IMR-90 (cell line): ENCODE measurements around the gene GLIS1. TPM values are rescaled to one million over a fixed set of nuclear protein-coding genes. Genes with fewer than 3 reads are reported as not detected.
A peak's percentile ranks its signal among the peaks of the same experiment; 100 is the strongest.

ENCODE experiments used
- ATAC-seq: fragments of 200-7000 bp; cut with Tn5 transposase; 2 replicates; pipeline ENCODE4 v1.9.1; 2020; ENCODE audit warnings: low read depth, mild to moderate bottlenecking, moderate library complexity
- BruUV-seq: library from RNA; stranded (reverse); fragments of 400-500 nt; replicated peaks from 2 replicates; lab custom pipeline; 2021; lab: Mats Ljungman, UMichigan
- CTCF ChIA-PET: fragments of 300-600 bp; formaldehyde crosslinking; extraction: SDS; loops from one replicate; lab custom pipeline; 2021; ENCODE audit warnings: antibody characterized with exemption; lab: Yijun Ruan, JAX
- POLR2A ChIA-PET: fragments of 300-600 bp; sonication (Branson Sonifier 250); formaldehyde crosslinking; loops from one replicate; lab custom pipeline; 2022; ENCODE audit warnings: antibody characterized with exemption; ENCODE audit not compliant: unreplicated experiment; lab: Charles Lee
- DNase-seq: peaks from one replicate; pipeline ENCODE4 v3.0.0; 2013
- H2AFZ ChIP-seq: replicated peaks from 2 replicates; pipeline ENCODE3; 2013; ENCODE audit warnings: low read length, mild to moderate bottlenecking; ENCODE audit not compliant: poor library complexity
- H2AK5ac ChIP-seq: 2 replicates; pipeline ENCODE4 v1.6.1; 2013; ENCODE audit warnings: low read depth, low read length, inconsistent platforms
- H2AK9ac ChIP-seq: replicated peaks from 2 replicates; pipeline ENCODE3; 2013; ENCODE audit warnings: mild to moderate bottlenecking, low read depth, low read length, moderate library complexity; ENCODE audit not compliant: poor library complexity
- H2BK120ac ChIP-seq: 2 replicates; pipeline ENCODE4 v1.6.1; 2013; ENCODE audit warnings: low read depth, low read length, inconsistent platforms
- H2BK15ac ChIP-seq: 3 replicates; pipeline ENCODE4 v1.6.1; 2013; ENCODE audit warnings: low read depth, low read length, inconsistent platforms
- H2BK20ac ChIP-seq: 2 replicates; pipeline ENCODE4 v1.6.1; 2013; ENCODE audit warnings: low read depth, mild to moderate bottlenecking, inconsistent platforms, low read length, moderate library complexity
- H2BK5ac ChIP-seq: 2 replicates; pipeline ENCODE4 v1.6.1; 2013; ENCODE audit warnings: mild to moderate bottlenecking, low read depth, low read length, inconsistent platforms; ENCODE audit not compliant: poor library complexity, severe bottlenecking
- H3K14ac ChIP-seq: replicated peaks from 2 replicates; pipeline ENCODE4 v1.6.1; 2013; ENCODE audit warnings: low read depth, low read length, inconsistent platforms
- H3K18ac ChIP-seq: 2 replicates; pipeline ENCODE4 v1.6.1; 2013; ENCODE audit warnings: low read depth, low read length, control low read depth
- H3K23ac ChIP-seq: 2 replicates; pipeline ENCODE4 v1.6.1; 2013; ENCODE audit warnings: low read depth, low read length, inconsistent platforms
- H3K27ac ChIP-seq: 2 replicates; pipeline ENCODE4 v1.5.1; 2013; ENCODE audit warnings: mild to moderate bottlenecking, control low read depth, low read length; ENCODE audit not compliant: insufficient read depth
- H3K27me3 ChIP-seq: 2 replicates; pipeline ENCODE4 v1.6.1; 2013; ENCODE audit warnings: low read length; ENCODE audit not compliant: control insufficient read depth, insufficient read depth
- H3K36me3 ChIP-seq: 2 replicates; pipeline ENCODE4 v1.6.1; 2013; ENCODE audit warnings: low read length, mixed read lengths; ENCODE audit not compliant: control insufficient read depth, insufficient read depth
- H3K4ac ChIP-seq: 2 replicates; pipeline ENCODE4 v1.6.1; 2013; ENCODE audit warnings: low read depth, low read length, inconsistent platforms
- H3K4me1 ChIP-seq: 2 replicates; pipeline ENCODE4 v1.6.1; 2013; ENCODE audit warnings: low read length, mixed read lengths; ENCODE audit not compliant: control insufficient read depth, insufficient read depth
- H3K4me2 ChIP-seq: 2 replicates; pipeline ENCODE4 v1.6.1; 2013; ENCODE audit warnings: low read depth, mild to moderate bottlenecking, control low read depth, low read length, moderate library complexity
- H3K4me3 ChIP-seq: 2 replicates; pipeline ENCODE4 v1.5.1; 2013; ENCODE audit warnings: low read depth, mild to moderate bottlenecking, control low read depth, low read length, moderate library complexity; ENCODE audit not compliant: insufficient read depth
- H3K56ac ChIP-seq: 2 replicates; pipeline ENCODE4 v1.6.1; 2013; ENCODE audit warnings: low read length, inconsistent platforms; ENCODE audit not compliant: insufficient read depth; ENCODE audit errors: extremely low read depth
- H3K79me1 ChIP-seq, 2 experiments: 2 replicates each; pipeline ENCODE4 v1.6.1; 2013; ENCODE audit warnings: low read length in 2 of 2, inconsistent platforms in 1 of 2, low read depth in 1 of 2
- H3K9ac ChIP-seq: 2 replicates; pipeline ENCODE4 v1.6.1; 2013; ENCODE audit warnings: low read depth, low read length, control low read depth
- H3K9me1 ChIP-seq: 2 replicates; pipeline ENCODE4 v1.6.1; 2013; ENCODE audit warnings: low read length, inconsistent platforms; ENCODE audit not compliant: insufficient read depth
- H3K9me3 ChIP-seq: 2 replicates; pipeline ENCODE4 v1.6.1; 2013; ENCODE audit warnings: low read length; ENCODE audit not compliant: control insufficient read depth, insufficient read depth
- H4K20me1 ChIP-seq: 2 replicates; pipeline ENCODE4 v1.6.1; 2013; ENCODE audit warnings: low read length, inconsistent platforms; ENCODE audit not compliant: insufficient read depth
- H4K5ac ChIP-seq: 2 replicates; pipeline ENCODE4 v1.6.1; 2013; ENCODE audit warnings: mild to moderate bottlenecking, low read depth, low read length, control low read depth
- H4K8ac ChIP-seq, 2 experiments: 2 replicates each; pipeline ENCODE4 v1.6.1; 2013; ENCODE audit warnings: low read depth in 2 of 2, low read length in 2 of 2, control low read depth in 1 of 2, inconsistent platforms in 1 of 2
- H4K91ac ChIP-seq: 2 replicates; pipeline ENCODE4 v1.6.1; 2013; ENCODE audit warnings: low read depth, low read length, inconsistent platforms; ENCODE audit not compliant: insufficient read depth
- BHLHE40 ChIP-seq: fragments of 150-350 bp; IDR thresholded peaks from 2 replicates; pipeline ENCODE4 v1.6.1; 2016; ENCODE audit warnings: mild to moderate bottlenecking, low read depth, low read length
- CEBPB ChIP-seq: IDR thresholded peaks from 2 replicates; pipeline ENCODE4 v1.6.1; 2012; ENCODE audit warnings: low read depth, low read length, improper control_type of control experiment
- CHD1 ChIP-seq: IDR thresholded peaks from 2 replicates; pipeline ENCODE4 v1.6.1; 2012; ENCODE audit warnings: low read depth, low read length, improper control_type of control experiment
- ELK1 ChIP-seq: fragments of 150-350 bp; IDR thresholded peaks from 2 replicates; pipeline ENCODE4 v1.6.1; 2016; ENCODE audit warnings: low read depth, mild to moderate bottlenecking, low read length, moderate library complexity, borderline replicate concordance
- MAFK ChIP-seq: IDR thresholded peaks from 2 replicates; pipeline ENCODE4 v1.6.1; 2012; ENCODE audit warnings: low read depth, low read length, improper control_type of control experiment
- MAZ ChIP-seq: IDR thresholded peaks from 2 replicates; pipeline ENCODE4 v1.6.1; 2012; ENCODE audit warnings: low read depth, mild to moderate bottlenecking, low read length, improper control_type of control experiment, moderate library complexity, borderline replicate concordance
- MXI1 ChIP-seq: IDR thresholded peaks from 2 replicates; pipeline ENCODE4 v1.6.1; 2012; ENCODE audit warnings: low read depth, mild to moderate bottlenecking, low read length, moderate library complexity, borderline replicate concordance
- NFE2L2 ChIP-seq: fragments of 150-350 bp; IDR thresholded peaks from 2 replicates; pipeline ENCODE4 v1.6.1; 2016; ENCODE audit warnings: low read depth, mild to moderate bottlenecking, low read length
- POLR2A ChIP-seq: IDR thresholded peaks from 2 replicates; pipeline ENCODE4 v1.6.1; 2012; ENCODE audit warnings: mild to moderate bottlenecking, low read depth, low read length
- RCOR1 ChIP-seq: IDR thresholded peaks from 2 replicates; pipeline ENCODE4 v1.6.1; 2012; ENCODE audit warnings: mild to moderate bottlenecking, low read length, improper control_type of control experiment; ENCODE audit not compliant: insufficient replicate concordance
- RFX5 ChIP-seq: IDR thresholded peaks from 2 replicates; pipeline ENCODE4 v1.8.0; 2012; ENCODE audit warnings: low read depth, mild to moderate bottlenecking, low read length, moderate library complexity
- SMC3 ChIP-seq: fragments of 150-350 bp; IDR thresholded peaks from 2 replicates; pipeline ENCODE4 v1.6.1; 2016; ENCODE audit warnings: low read depth, mild to moderate bottlenecking, antibody characterized with exemption, low read length, moderate library complexity
- WGBS, 2 experiments: methylation state at CpG; one replicate each; pipeline versions ENCODE4 v1.1.5 to v1.1.7; 2013; ENCODE audit warnings: missing lambda C conversion rate in 2 of 2; ENCODE audit not compliant: insufficient read length in 1 of 2; ENCODE audit errors: extremely low coverage in 2 of 2; 5-methylcytosine and 5-hydroxymethylcytosine counted together
- dilution Hi-C: fragments of 300-500 bp; cut with HindIII; formaldehyde crosslinking; loops from one replicate; pipeline ENCODE4 v1.14.3; 2018; ENCODE audit warnings: low sequenced_read_pairs; ENCODE audit not compliant: unreplicated experiment
- in situ Hi-C: fragments of 300-500 bp; cut with MboI; formaldehyde crosslinking; loops from 3 replicates; pipeline ENCODE4 v1.14.3; 2019; ENCODE audit warnings: low sequenced_read_pairs, inconsistent platforms, mixed read lengths
- intact Hi-C: fragments of 100-400 bp; cut with micrococcal nuclease; formaldehyde crosslinking; loops from 2 replicates; pipeline ENCODE4 v1.10.0; 2022
- polyA plus RNA-seq, 3 experiments: library from polyadenylated mRNA; depleted of rRNA; stranded (reverse); fragments of >200 nt; gene quantifications; 2 replicates each; pipeline ENCODE4 v1.2.3, GENCODE V29; 2012; ENCODE audit warnings: low replicate concordance in 1 of 3
- total RNA-seq: library from RNA; depleted of rRNA; stranded (reverse); fragments of >200 nt; gene quantifications from 2 replicates; pipeline ENCODE4 v1.2.3, GENCODE V29; 2012
- TF ChIP-seq, protein P1 (sequence below): conservative IDR thresholded peaks from 2 replicates; pipeline ENCODE4 v1.5.1; 2012; ENCODE audit warnings: mild to moderate bottlenecking, low read depth, low read length, improper control_type of control experiment
- TF ChIP-seq, protein P2 (sequence below): fragments of 150-350 bp; IDR thresholded peaks from 2 replicates; pipeline ENCODE4 v1.6.1; 2017; ENCODE audit warnings: mild to moderate bottlenecking, antibody characterized with exemption, low read length, low read depth

GLIS1 gene
- total and polyA plus RNA-seq, 2 of the 4 experiments (the other 2 are of a cell fraction) = 0.18 to 2.3 TPM

- Histone ChIP-seq H3K9me1 (no peaks in the 10 kb centered on the region), H2AK5ac (peak overlapping the region; percentile 35; the same call in 1 of the 2 replicates), H3K36me3 (no peaks in the 10 kb centered on the region), H2BK120ac (no peak overlapping the region), H3K4me3 (no peak overlapping the region), H2AFZ (no peak overlapping the region), H3K23ac (no peak overlapping the region), H3K14ac (no peak overlapping the region), H3K9ac (no peak overlapping the region), H3K56ac (no peak overlapping the region), H2BK5ac (no peak overlapping the region), H2AK9ac (no peak overlapping the region), H3K18ac (no peak overlapping the region), H3K9me3 (no peaks in the 10 kb centered on the region), H3K27ac (no peak overlapping the region), H3K4me1 (no peaks in the 10 kb centered on the region), H2BK15ac (no peak overlapping the region), H3K4me2 (no peak overlapping the region), H2BK20ac (no peak overlapping the region), H4K20me1 (peaks cover 3% of the 10 kb centered on the region; the same call in 1 of the 2 replicates), H3K79me1 (no peaks in the 10 kb centered on the region), H3K4ac (no peak overlapping the region), H4K5ac (no peak overlapping the region), H3K27me3 (peaks cover 3% of the 10 kb centered on the region; the same call in 1 of the 2 replicates), H4K91ac (no peak overlapping the region), H4K8ac (no peak overlapping the region)
- dilution Hi-C loops = no loop called here
- WGBS, 2 experiments = no CpG with 5 or more reads among the region's 6 CpGs
- peak; percentile 91 for ATAC-seq
- no TSS peak for BruUV-seq
- intact Hi-C loops = loop anchor here (1.0 to 5.0 kb wide), 2 partner anchors 192 to 269 kb away; no protein-coding TSS in a partner anchor
- peak; percentile 77 for DNase-seq
- ChIA-PET POLR2A (no interaction called here), CTCF (interaction anchor here (0.6 to 1.9 kb wide), 4 partner anchors 19 to 1474 kb away, joined by 3 to 12 read pairs (median 4); no protein-coding TSS in a partner anchor)
- in situ Hi-C loops = loop anchor here (5.0 kb wide), 1 partner anchor 267 kb away; no protein-coding TSS in a partner anchor
- no peak for TF ChIP-seq POLR2A
- TF ChIP-seq ELK1 = no peak
- TF ChIP-seq SMC3 = peak; percentile 95
- no peak for TF ChIP-seq MAZ
- no peak for TF ChIP-seq BHLHE40
- TF ChIP-seq RCOR1 = no peak
- TF ChIP-seq, protein P1, sequence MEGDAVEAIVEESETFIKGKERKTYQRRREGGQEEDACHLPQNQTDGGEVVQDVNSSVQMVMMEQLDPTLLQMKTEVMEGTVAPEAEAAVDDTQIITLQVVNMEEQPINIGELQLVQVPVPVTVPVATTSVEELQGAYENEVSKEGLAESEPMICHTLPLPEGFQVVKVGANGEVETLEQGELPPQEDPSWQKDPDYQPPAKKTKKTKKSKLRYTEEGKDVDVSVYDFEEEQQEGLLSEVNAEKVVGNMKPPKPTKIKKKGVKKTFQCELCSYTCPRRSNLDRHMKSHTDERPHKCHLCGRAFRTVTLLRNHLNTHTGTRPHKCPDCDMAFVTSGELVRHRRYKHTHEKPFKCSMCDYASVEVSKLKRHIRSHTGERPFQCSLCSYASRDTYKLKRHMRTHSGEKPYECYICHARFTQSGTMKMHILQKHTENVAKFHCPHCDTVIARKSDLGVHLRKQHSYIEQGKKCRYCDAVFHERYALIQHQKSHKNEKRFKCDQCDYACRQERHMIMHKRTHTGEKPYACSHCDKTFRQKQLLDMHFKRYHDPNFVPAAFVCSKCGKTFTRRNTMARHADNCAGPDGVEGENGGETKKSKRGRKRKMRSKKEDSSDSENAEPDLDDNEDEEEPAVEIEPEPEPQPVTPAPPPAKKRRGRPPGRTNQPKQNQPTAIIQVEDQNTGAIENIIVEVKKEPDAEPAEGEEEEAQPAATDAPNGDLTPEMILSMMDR = peak; percentile 84
- TF ChIP-seq, protein P2, sequence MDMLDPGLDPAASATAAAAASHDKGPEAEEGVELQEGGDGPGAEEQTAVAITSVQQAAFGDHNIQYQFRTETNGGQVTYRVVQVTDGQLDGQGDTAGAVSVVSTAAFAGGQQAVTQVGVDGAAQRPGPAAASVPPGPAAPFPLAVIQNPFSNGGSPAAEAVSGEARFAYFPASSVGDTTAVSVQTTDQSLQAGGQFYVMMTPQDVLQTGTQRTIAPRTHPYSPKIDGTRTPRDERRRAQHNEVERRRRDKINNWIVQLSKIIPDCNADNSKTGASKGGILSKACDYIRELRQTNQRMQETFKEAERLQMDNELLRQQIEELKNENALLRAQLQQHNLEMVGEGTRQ = no peak
- no peak for TF ChIP-seq NFE2L2
- TF ChIP-seq CHD1 = no peak
- TF ChIP-seq RFX5 = no peak
- TF ChIP-seq CEBPB = peak; percentile 88
- TF ChIP-seq MAFK = no peak
- TF ChIP-seq MXI1 = no peak
Measured at GRCh38 chr1:53754484-53755312, 15.7 kb upstream of the GLIS1 start.
